ENCODE measurements around the gene IBA57.

Gene IBA57

DNA sequence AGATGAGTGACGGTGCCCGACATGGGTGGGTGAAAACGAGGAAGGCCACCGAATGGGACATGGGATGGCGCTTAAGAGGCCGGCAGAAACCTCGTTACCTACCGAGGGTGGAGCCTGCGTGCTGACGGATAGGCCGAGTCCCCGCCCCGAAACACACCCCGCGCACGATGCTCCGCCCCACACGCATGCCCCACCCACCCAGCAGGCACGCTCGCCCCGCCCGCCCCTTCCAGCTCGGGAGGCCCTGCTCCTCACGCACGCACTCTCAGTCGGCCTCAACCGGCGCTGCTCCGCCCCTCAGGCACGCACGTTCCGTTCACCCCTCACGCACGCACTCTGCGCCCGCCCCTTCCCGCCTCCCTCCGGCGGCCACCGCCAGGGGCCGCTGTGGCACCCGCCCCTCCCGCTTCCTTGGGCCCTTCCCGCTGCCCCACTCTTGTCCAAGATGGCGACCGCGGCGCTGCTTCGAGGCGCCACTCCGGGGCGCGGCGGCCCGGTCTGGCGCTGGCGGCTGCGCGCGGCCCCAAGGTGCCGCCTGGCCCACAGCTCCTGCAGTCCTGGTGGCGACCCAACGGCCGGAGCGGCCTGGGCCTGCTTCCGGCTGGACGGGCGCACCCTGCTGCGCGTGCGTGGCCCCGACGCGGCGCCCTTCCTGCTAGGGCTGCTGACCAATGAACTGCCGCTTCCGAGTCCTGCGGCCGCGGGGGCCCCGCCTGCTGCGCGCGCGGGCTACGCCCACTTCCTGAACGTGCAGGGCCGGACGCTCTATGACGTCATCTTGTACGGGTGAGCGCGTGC, at the start of gene IBA57:
Gene IBA57, plus strand, starts transcription at position 433 of the 798 bp plus-strand sequence. Its CDS starts 13 bp downstream, at position 446.
- peak; percentile 98 to 100 (median 99) for DNase-seq (ENCODE audit: low read depth in 3 of 3)

DNA sequence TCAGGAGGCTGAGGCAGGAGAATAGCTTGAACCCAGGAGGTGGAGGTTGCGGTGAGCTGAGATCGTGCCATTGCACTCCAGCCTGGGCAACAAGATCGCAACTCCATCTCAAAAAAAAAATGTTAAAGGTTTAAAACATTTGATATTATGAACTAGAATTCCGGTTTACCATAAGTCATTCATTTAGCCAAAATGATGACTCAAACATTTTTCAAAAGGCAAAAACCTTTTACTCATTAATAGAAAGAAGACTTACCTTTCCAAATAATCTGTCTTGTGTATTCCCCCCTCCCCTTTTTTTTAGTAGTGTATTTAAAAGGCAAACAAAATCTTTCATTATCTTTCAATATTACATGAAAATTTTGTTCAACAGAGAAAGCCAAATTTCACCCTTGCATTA, 48.3 kb upstream of the IBA57 start:
- DNase-seq (ENCODE audit: low read depth in 3 of 3) = no peak

DNA sequence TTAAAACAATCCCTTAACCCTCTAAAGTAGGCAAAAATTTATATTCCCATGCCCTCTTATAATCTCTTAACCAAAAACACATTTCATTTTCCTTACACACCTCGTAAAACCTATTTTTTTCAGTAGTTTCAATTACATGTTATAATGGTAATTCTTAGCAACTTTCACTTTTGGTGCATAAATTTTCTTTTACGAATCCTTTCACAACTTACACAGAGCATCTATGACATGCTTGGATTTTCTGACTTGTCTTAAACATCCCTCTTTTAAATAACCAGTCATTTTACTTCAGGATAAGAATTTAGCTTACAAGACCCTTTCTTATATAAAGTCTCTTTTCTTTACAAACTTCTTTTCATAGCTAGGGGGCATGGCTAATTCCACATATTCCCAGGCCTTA, 47.6 kb upstream of the IBA57 start:
- no peak for DNase-seq (ENCODE audit: low read depth in 3 of 3)

DNA sequence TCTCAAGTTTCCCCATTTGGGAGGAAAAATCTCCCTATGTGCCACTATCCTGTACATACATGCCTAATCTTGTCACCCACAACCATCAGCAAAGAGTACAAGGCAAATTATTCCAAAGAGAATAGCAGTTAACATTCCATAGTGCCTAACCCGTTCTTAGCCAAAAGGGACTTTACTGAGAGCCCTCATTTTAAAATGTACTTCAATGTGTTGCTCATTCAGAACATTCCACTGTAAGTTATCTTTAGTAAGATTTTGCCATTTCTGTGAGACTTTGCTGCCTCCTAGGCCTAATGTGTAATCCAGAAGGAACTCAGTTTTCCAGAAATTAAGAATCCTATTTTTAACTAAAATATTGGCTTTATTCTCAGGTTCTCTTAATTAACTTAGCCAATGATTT, 45.3 kb upstream of the IBA57 start:
- DNase-seq (ENCODE audit: low read depth in 3 of 3) = no peak

DNA sequence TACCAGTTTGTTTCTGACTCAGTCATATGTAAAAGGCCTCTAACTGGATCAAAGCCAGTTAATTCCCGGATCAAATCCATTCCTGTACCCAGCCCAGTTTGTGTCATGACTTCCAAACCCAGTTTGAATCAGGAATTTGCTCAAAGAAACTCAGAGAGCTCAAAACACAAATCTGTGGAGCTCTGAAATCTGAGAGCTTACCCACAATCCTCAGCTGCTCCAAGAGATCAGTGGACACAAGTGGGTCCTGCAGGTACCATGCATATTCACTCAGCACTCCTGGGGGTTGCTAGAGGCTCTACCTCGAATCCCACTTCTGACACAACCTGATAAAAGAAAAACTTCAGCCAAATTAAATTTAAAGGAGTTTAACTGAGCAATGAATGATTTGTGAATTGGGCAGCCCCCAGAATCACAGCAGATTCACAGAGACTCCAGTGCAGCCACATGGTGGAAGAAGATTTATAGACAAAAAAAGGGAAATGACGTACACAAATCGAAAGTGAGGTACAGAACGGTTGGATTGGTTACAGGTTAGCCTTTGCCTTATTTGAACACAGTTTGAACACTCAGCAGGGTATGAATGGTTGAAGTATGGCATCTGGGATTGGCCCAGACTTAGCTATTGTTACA, 44.6 kb upstream of the IBA57 start:
- DNase-seq (ENCODE audit: low read depth in 3 of 3) = no peak

DNA sequence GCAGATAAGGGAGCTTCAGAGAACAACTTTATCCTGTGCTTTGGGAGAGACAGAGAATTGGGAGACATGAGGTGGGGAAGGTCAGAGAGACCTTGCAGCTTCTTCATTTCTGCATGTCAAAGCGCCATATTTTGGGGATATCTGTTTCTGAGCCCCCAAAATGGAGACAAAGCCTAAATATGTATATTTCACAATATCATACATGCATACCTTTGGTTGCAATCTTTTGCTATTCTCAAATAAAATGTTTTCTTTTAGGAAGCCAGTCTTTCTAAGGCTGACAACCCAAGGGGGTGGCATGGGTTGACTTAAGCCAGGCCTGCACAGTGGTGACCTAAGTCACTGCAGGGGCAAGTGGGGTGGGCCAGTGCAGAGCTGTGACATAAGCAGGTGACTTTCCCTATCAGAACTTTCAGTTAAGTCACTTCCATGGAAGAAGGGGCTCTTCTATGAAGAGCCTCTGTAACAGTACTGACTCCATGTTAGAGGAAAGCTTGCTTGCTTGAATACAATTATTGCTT, 42.6 kb upstream of the IBA57 start:
- DNase-seq (ENCODE audit: low read depth in 3 of 3) = no peak

DNA sequence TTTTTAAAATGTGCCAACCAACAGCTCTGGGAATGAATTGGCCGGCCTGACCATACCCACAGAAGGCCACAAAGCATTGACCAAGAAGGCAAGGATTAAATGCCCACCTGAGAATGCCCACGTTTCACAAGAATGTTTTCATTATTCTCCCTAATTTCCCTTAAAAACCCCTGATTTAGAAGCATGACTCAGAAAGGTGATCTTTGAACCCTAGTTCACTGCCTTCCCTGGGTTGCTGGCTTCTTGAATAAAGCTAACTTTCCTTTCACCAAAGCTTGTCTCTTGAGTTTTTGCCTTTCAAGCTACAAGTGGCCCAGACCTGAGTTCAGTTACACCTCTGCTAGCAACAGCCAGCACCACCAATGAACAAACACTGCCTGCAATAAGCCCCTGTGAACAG, 42.1 kb upstream of the IBA57 start:
- no peak for DNase-seq (ENCODE audit: low read depth in 3 of 3)

DNA sequence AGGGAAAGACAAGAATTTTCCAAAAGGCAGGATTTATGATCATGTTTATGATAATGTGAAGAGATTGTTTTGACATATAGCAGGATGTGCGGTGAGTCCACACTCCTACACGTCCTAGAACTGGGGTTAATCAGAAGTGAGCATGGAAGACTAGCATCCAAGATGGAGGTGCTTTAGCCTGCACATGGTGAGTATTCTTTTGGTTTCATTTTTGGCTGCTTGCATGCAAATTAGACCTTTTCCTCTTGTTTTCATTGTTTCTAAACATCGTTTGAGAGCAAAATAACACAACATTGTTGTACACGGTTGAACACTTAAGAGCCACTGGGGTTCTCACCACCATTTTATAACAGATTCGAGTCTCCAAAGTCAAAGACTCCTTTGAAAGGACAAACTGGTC, 40.4 kb upstream of the IBA57 start:
- DNase-seq (ENCODE audit: low read depth in 3 of 3) = no peak

DNA sequence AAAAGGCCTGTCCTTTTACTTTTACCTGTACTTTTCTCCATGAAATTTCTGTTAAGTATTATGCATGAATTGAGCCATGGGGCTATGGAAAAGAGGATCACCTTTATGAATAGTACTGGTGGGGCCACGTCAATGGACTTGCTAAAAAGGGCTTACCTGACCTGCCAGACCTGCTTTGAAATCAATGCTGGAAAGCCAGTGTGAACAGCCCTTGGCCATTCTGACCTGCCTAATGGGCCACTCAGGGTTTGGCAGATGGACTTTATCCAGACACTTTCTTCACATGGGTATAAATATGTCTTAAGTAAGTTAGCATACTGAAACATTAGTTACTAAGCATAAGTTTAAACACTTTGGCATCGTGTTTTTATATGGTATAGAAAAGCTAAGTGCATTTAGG, 33.8 kb upstream of the IBA57 start:
- DNase-seq (ENCODE audit: low read depth in 3 of 3) = no peak

DNA sequence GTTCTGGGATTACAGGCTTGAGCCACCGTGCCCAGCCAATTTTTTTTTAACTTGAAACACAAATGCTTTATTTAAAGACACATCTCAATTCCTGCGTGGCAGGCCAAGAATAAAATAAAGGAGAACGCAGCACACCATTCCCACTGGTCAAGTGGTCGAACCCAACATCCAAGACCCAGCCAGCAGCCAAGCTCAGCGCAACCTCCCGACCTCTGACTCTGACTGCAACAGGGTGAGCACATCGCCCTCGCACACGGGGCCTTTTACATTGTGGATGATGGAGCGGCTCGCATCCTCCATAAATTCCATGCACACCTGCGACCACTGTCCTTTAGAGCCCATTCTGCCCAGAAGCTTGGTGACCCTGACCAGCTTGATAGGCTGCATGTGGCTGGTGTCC, 31.0 kb upstream of the IBA57 start:
- DNase-seq (ENCODE audit: low read depth in 3 of 3) = no peak

DNA sequence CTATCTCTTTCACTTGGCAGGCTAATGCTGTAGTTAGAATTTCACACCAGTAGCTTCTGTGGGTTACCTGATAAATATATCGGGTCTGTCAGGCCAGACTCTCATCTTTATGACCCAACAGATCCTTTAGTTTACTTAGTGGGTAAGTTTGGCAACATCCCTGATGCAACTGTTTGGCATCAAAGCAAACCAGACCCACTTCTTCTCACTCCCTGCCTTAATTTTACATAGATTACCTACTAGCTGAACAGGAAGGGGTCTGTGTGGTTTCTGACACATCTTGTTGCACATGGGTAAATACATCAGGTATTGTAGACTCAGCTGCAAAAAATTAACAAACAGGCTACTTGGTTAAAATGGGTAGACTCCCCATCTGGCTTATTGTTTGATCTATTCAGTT, 28.7 kb upstream of the IBA57 start:
- no peak for DNase-seq (ENCODE audit: low read depth in 3 of 3)

DNA sequence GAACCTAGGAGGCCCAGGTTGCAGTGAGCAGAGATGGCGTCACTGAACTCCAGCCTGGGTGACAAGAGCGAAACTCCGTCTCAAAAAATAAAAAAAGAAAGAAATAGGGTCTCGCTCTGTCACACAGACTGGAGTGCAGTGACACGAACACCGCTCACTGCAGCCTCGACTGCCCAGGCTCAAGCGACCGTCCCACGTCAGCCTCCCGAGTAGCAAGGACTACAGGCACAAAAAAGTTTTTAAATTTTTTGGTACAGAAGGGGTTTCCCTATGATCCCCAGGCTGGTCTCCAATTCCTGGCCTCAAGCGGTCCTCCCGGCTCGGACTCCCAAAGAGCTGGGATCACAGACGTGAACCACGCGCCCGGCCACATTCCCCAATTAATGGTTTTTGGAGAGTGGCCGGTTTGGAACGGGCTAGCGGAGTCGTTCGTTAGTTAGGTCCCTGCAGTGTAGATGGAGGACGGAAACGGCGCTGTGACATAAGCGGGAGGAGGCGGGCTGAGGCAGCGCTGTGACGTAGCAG, 26.1 kb upstream of the IBA57 start:
- DNase-seq (ENCODE audit: low read depth in 3 of 3) = no peak

DNA sequence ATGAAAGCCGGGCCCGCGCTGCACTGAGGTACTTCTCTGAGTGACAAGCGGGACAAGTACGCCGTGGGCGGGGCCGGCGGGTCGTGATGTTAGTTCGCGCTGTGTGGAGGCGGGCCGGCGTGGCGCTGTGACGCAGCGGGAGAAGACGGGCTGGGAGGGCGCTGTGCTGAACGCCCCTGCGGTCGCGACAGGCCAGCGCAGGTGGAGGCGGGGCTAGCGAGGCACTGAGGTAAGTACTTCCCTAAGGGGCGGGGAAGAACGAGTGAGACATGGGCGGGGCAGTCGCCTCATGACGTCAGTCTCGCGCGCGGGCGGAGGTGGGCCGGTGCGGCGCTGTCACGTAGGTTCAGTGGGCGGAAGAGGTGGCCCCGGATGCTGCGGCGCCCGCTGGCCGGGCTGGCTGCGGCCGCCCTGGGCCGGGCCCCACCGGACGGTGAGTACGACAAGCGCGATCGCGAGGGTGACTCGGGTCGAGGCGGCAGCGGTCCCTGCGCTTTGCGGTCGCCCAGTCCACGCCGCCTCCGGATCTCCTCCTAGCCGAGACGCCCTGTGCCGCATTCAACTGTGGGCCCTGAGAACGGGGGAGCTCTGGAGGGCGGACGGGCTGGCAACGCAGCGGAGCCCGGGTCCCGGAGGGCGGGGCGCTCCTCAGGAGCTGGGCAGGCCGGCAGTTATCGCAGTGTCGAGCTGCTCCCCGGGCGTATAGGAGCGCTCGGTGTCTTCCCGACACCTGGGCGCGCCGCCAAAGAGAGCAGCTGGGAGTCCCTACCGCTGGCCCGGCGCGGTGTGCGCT, 25.5 kb upstream of the IBA57 start, which contains the start of gene GUK1:
Gene GUK1, plus strand, starts transcription at position 349 of the 793 bp plus-strand sequence. Its CDS starts 24 bp downstream, at position 373.
- DNase-seq (ENCODE audit: low read depth in 3 of 3) = peak; percentile 100

DNA sequence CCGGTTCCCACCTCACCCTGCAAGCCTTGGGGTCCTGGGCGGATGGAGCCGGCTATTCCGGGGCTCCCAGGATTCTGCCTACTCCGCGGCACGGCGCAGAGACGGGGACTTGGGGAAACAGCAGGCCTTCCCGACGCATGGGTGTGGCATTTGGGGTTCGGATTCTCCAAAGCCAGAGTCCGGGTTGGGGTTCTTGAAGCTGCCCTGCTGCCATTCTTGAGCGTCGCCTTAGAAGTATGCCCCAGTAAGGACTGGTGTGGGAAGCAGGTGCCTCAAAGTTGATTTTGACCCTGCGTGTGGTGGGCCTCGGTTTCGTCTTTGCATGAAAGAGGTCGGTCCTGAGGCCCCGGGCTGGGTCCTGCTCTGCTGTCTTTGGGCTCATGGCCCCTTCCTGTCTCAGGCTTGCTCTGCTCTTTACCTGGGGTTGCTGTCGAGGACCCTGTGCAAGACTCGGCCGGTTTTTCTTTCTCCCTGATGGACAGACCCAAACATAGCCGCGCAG, 24.8 kb upstream of the IBA57 start:
- no peak for DNase-seq (ENCODE audit: low read depth in 3 of 3)

DNA sequence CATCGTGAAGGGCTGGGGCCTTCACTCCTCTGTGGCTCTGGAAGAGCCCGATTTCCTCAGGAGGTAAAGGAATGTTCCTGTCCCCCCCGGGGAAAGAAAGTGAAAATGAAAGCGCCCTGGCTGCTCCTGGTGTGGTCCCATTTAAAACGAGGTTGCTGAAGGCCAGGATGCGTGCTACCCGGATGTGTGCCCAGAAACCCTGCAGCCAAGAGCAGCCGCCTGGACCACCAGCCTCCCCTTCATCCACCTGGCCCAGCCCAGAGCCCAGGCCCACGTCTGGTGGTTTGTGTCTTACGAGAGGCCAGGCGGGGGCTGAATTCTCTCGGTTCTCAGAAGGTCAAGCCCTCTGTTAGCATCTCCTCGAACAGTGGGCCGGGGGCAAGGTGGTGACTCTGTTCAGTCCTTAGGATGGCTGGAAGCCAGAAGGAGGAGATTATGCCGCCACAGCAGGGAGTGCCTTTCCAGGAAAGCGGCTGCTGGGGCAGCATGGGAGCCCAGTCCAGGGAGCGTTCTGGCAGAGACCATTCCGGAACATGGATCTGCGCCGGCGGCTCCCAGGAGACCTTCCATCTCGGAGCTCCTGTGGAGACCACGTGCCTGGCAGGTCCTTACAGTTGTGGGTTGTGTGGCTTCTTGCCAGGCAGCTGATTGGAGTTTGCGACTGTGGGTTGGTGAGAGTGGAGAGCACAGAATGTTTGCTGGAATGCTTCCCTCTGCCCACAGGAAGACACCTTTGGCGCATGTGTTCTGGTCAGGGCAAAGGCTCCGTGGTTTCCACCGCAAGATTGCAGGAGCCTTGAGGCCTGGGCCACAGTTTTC, 24.2 kb upstream of the IBA57 start:
- peak in 1 of 3 experiments; percentile 25 for DNase-seq (ENCODE audit: low read depth in 3 of 3)

DNA sequence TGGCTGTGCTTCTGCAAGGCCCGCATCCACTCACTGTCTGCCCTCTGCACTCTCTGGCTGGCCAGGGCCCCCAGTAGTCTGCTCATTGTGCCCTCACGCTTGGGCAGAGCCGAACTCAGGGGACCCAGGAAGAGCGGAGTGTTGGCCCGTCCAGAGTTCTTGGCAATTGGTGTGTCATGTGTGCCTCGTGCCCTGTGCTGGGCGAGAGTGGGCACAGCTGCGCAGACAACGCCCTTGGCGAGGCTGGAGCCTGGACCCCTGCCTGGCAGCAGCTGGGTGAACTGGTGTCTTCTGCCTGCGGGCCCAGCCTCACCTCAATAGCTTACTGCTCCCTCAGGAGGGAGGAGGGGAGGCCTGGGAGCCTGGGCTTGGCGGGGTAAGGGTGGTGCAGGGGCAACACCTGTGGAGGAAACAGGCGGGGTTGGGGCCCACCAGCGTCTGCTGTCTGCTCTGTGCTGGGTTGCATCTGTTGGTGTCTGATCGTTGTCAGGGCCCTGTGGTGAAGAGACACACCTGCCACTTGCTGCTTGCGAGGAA, 23.4 kb upstream of the IBA57 start:
- DNase-seq (ENCODE audit: low read depth in 3 of 3) = no peak

DNA sequence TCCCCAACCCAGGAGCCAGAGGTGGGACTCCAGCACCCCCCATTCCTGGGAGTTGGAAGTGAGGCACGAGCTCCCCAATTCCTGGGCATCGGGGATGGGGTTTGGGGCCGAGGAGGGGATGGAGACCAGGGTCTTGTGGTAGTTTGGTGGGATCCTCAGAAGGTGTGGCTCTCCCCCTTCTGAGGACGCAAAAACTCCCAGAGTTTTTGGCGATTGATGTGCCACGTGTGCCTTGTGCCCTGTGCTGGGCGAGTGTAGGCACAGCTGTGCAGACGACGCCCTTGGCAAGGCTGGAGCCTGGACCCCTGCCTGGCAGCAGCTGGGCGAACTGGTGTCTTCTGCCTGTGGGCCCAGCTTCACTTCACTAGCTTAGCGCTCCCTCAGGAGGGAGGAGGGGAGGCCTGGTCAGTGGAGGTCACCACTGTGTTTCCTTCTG, 22.9 kb upstream of the IBA57 start:
- no peak for DNase-seq (ENCODE audit: low read depth in 3 of 3)

DNA sequence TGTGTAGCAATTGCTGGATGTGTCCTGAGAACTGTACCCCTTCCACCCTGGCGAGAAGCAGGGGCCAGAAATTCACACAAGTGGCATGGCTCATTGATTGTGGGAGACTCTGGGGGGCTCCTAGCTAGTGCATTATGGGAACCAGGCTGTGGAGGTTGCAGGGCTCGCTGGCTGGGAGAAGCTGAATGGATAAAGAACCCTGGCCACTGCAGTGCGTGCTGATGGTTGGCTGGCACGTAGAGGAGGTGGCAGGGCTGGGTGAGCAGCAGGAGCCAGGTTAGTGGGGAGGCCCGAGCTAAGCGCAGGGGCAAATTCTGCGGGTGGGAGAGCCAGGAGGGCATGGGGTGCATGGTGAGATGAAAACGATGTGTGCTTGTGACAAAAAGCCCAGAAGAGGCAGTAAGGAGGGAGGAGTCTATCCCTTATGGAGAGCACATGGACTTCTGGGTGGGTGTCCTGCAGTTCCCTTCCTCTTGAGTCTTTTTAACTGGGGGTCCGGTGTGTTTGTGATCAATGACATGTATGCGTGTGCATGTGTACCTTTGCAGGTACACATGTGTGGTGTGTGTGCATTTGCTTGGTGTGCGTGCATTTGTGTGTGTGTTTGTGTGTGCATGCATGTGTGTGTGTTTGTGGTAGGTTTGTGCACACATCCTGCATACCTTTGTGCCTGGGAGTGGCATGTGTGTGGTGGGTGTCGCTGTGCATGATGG, 22.0 kb upstream of the IBA57 start:
- no peak for DNase-seq (ENCODE audit: low read depth in 3 of 3)

DNA sequence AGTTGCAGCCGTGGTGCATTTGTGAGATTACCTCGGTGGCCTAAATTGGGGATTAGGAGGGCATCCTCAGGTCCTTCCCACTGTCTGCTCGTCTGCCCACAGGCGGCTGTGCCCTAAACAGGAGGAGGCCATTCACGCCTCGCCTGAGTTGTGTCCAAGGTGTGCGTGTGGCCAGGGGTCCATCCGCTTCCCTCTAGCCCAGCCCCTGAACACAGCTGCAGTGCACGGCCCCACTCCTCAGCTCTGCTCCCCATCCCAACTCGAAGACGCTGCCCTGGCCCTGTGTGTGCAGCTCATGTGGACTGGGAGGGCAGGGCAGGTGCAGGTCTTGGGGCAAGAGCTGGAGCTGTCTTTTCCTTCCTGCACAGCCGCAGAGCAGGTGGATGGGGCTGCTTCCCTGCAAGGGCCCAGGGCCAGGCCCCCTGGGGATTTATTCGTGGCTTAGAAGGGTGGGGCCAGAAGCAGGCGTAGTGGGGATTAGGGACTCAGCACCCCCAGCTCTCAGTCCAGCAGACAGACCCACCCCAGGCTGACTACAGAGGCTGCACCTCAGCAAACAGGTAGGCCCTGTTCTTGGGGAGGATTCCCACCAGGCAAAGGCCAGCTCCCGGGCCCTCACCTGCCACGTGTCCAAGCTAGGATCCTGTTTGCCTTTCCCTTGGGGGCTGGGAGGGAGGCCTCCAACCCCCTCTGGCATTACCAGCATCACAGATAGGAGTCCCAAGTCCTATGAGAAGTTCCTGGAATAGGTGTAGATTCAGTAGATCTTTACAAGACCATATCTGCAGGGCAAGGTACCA, 21.2 kb upstream of the IBA57 start:
- no peak for DNase-seq (ENCODE audit: low read depth in 3 of 3)

Data from stimulated activated CD4-positive, alpha-beta T cell treated with anti-CD3 and anti-CD28 coated beads, TNF-alpha, amount 100 ng/mL, for 24 hours (primary cell).